Stimulated activated CD4-positive, alpha-beta T cell treated with anti-CD3 and anti-CD28 coated beads, Interleukin-1b, Interleukin-23, amount 100 ng/mL, for 24 hours (primary cell): Measurements from ENCODE around the gene SPON1.

Experiments used
- DNase-seq, 4 experiments: peaks; one replicate each; pipeline ENCODE4 v3.0.0-alpha.2; 2020; ENCODE audit warnings: low read depth in 4 of 4, low spot score in 1 of 4

Gene SPON1

DNA sequence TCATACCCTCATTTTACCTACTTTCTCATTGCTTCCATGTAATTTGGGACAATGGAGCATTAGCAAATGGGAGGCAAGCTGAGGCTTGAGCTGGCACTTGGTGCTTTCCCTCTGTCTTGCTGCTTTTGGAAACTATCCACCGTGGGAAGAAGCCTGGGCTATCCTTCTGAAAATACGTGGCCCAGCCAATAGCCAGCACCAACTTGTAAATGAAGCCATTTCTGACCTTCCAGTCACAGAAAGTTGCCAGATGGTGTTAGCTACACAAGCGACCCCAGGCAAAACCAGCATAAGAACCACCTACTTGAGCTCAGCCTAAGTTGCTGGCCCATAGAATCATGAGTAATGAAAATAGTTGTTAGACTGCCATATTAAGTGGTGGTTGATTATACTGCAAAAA, 18.5 kb upstream of the SPON1 start:
- no peak for DNase-seq

DNA sequence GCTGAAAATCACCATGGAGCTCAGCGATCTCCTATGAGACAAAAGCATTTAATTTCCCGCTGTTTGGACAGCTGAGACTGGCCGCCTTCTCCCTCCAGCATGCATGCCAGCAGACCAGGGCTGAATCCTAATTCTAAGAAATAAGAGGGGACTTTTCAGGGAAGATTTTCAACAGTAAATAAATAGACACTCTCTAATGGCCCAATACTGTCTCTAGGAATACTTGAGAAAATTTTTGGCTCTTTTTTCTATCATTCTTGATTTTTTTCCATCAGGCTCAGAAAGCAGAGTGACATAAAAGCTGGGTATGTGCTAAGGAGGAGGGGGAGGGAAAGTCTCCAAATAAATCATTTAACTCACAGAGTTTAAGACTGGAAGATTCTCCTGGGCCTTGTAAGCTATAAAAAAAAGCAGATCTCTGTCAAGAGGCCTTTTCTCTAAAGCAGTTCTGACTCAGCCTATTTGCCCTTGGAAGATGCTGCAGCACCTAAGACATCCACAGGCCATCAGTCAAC, 17.6 kb upstream of the SPON1 start:
- no peak for DNase-seq

DNA sequence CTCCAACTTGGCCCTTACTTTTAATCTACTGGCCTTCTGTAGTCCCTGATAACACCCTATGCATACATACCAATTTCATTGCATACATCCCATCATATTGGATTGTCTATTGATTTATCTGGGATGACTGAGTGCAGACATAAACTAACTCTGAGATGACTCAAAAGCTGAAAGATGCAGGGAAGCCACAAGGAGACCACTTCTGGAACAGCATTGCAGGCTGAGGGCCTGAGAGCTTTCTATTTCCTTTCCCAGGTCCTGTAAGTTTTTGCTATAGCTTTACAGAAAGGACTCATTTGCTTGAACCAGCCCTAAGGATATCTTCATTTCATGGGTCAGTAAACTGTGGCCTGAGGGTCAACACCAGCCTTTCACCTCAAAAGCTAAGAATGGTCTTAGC, 15.1 kb upstream of the SPON1 start:
- DNase-seq, result no peak

DNA sequence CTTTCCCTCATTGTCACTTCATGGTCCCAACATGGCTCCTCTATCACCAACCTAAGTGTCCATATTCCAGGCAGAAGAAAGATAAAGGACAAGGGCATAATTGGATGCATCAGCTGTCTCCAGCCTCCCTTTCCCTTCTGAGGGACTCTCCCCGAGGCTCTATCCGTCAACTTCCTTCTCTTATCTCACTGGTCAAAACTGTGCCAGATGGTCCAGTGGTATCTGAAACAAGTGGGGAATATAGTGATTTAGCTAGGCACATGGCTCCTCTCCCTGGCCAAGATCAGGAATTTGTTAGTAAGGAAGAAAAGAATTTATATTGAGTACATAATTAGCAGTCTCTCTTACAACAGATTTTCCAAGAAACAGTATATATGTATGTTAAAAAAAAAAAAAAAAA, 12.6 kb upstream of the SPON1 start:
- DNase-seq, result no peak

DNA sequence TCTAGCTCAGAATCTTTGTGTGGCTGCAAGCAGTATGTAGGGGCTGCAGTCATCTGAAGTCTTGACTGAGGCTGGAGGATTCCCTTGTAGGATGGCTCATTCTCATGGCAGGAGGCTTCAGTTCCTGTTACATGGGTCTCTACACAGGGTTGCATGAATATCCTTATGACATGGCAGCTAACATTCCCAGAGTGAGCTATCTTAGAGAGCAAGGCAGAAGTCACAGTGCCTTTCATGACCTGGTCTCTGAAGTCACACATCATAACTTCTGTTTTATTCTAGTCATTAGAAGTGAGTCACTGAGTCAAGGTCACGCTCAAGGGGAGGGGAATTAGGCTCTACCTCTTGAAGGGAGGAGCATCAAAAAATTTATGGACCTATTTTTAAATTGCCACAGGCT, 10.3 kb upstream of the SPON1 start:
- no peak for DNase-seq

DNA sequence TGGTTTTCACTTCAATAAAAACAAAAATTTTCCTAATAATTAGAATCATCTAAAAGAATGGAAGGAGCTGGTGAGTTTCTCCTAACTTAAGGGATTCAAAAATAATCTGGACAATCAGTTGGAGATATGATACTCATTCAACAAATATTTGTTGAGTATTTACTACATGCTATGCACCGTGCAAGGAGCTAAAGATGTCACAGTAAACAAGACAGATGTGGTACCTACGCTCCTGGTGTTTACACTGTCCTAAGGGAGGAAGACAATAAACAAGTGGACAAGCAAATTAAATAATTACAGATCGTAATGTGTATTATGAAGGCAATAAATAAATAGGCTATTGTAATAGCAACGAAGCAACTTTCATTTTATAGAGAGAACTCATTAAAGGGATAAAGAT, 9.9 kb upstream of the SPON1 start:
- no peak for DNase-seq

DNA sequence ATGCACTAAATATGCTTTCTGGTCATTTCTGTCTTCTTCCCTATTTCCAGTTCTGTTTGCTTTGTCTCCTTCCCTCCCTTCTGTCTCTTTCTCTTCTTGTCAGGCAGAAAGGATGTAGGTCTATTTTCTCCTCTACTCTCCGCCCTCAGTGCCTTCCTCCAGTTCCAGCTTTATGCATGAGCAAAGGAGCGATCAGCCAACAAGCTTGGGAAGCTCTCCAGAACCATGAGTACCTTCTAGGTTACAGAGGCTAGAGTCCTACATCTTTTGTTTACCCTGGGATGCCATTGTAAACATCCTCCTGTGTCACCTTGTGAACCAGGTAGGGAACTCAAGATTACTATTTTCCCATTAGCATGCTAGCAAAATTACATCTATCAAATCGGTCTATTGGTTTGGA, 7.9 kb upstream of the SPON1 start:
- no peak for DNase-seq

DNA sequence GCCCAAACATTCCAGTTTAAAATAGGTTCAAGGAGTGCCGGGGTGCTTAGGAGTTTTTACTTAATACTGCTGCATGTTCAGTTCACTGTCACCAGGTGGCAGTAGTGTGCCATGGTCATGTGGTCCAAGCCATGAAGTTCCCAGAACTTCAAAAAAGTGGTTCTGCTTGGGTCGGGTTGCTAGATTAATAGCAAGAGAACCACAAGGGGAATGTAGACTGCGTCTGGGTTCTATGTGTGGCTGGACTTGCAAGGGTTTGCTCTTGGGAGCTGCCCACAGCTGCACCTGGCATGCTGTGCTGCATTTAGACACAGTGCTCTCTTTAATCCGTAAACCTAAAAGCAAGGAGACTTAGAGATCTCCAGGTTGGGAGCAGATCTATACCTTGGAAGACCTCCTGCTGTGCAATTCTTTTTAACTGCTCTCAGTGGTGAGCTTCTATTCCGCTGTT, 6.5 kb upstream of the SPON1 start:
- DNase-seq, result peak in 1 of 4 experiments; percentile 53

DNA sequence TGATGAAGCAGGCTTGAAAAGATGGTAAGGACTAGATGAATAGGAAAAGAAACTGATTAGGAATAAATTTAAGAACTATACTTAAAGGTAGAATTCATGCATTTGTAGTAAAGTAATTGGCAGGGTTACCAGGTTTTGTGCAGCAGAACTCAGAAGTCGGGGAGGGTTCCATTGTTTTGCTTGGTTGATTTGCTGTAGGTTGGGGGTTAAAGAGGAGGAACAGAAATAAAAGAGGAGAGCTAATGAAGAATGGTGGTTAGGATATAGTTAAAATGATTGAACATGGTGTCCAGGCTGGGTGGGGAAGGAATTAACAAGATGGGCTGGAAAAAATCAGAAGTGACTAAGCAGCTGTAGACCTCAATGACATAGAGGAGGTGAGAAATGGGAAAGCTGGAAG, 5.5 kb upstream of the SPON1 start:
- no peak for DNase-seq

DNA sequence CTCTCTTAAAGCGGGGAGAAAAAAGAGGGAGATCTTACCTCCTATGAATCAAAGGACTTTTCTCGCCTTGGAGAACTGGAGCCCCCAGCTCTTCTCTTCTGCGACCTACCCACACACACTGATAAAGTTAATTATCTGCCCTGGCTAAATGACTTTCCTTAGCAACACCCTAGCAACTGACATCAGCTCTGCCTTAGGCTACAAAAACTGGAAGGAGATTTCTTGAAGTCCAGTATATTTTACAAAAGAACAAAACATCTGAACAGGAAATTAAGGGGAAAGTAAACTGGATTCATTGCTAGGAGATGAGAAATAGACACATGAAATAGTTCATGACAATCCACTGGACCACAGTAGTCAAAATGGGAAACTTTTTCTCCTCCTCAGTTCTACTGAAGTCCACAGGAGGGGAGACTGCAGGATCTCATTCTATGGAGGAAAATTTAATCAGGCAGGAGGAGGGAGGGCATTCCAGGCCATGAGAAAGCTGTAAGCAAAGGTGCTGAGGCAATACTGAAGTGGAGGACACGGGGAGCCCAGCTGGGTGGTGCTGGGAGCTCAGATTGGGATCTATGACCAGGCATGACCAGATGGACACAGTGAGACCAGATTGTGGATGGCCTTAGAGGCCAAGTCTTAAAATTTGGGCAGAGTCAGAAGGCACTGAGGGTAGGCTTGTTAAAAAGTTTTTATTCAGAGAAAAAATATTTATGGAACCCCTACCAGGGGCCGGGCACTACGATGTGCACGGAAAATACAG, 3.7 kb upstream of the SPON1 start:
- no peak for DNase-seq

DNA sequence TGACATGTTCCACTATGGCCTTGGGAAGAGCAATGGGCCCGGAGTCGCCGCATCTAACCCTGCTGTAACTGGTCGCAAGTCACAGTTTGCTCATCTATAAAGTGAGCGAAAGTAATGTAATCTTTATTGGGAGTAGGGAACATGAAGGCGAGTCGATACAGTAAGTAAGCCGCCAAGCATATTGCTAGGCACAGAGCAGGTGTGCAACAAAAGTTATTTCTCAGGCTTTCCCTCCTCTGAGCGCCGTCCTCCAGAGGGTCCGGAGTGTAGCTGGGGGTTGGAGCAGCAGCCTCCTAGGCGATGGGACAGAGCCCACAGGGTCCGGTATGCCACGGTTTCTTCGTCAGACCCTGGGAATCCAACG, 343 bp upstream of the SPON1 start:
- no peak for DNase-seq

DNA sequence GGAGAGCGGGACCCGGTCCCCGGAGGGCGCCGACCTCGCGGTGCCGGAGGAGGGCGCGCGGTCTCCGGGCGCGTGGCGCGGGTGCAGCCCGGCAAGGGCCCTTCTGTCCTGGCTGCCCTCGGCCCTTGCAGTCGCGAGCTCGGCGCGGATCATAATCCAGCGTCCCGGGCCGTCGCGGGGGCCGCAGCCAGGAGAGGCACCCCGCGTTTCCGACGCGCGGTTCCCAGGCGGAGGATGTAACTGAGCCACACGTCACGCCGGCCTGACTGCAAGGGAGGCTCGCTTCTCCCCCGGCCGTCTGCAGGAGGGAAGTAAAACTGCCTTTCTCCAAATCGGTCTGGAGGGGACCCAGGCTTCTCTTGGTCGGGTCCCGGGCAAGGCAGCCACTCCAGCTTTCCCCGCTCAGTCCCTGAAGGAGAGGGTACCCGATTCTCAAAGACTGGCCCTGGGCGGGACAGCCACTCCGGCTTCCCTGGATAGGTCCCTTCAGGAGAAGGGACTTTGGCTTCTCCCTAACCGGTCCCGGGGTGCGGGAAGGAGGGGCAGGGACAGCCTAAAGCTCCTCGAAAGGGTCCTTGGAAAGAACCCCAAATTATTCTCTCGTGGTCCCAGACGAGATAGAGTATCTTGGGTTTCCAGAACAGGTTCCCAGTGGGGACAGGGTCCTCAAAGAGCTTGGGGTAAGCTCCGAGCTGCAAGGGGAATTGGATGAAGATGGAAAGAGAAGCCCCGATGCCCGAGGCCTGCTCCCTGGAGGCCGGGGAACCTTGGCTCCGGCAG, 836 bp downstream of the SPON1 start:
- no peak for DNase-seq

DNA sequence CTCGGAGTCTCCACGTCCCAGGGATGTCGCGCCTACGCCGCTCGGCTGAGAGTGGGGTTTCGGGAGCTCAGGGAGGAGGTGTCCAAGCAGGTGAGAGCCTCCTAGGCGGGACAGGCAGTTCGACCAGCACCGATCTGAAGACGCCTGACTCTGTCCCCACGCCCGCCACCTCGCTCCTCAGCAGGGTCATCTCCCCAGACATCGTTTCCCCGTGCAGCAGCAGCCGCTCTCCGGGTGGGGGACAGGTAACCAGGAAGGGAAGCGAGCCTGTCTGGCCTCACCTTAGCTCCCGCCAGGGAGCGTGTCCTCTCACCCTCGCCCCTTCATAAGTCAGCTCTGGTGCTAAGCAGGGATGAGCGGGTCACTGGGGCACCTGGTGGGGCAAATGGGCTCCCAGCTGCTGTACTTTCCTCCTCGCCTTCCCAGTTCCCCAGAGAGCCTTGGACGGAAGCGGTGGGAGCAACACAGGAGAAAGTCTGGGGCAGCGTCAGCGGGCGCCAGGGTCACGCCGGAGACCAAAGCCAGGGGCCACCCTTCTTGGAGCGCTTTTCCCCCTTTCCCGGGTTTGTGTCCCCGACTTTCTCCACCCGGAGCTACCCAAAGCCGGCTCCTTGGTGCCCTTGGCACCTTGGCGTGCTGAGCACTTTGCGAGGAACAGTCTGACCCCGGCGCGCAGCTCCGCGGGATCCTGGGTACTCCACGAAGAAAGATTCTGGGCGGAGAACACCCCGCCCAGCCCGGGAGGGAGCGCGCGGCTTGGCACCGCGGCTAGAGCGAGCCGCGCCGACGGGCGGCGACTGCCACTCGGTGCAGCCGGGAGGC, 1.6 kb downstream of the SPON1 start:
- DNase-seq, result no peak

DNA sequence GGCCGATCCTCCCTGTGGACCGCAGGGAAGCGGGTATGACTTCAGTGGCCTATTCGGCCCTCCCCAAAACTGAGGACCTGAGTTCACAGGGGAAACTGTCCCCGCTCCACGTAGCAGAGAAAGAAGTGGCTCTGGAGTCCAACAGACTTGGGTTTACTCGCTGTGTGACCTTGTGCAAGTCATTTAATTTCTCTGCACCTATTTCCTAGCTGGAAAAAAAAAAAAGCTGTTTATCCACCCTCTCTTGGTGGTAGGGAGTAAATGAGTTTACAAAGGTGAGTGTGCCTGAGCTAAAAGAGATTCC, 2.2 kb downstream of the SPON1 start:
- no peak for DNase-seq

DNA sequence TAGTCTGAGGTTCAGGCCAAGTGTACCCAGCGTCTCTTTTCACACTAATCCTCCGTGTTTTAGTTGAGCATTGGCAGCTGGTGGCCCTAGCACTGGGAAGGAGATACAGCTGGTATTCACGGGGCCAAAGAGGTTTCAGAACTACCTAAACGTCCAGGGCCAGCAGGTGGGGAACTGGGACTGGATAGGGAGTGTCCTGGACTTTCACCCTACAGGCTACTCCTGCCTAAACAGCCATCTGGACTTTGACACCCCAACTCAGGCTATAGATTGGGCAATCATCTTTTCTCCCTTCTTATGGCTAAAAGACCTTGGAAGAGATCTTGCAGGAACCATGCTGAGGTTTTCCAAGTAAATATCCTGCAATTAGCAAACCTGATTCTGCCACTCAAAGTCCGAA, 2.8 kb downstream of the SPON1 start:
- DNase-seq, result no peak

DNA sequence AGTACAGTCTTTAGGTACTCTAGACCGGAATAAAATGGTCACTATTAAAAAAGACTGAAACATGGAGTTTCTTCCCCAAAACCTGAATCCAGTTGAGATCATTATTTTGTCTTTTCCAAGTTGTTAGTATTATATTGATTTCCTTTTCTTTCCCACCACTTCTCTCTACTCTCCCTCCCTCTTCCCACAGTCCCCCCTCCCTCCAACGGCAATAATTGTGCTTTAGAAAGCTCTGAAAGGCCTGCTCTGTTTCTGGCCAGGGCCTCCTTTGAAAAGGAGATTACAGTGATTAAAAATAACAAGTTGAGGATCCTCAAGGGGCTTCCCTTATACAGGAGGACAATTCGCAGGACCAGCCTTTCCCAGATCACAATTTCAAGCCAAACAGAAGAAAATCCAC, 3.5 kb downstream of the SPON1 start:
- DNase-seq, result no peak

DNA sequence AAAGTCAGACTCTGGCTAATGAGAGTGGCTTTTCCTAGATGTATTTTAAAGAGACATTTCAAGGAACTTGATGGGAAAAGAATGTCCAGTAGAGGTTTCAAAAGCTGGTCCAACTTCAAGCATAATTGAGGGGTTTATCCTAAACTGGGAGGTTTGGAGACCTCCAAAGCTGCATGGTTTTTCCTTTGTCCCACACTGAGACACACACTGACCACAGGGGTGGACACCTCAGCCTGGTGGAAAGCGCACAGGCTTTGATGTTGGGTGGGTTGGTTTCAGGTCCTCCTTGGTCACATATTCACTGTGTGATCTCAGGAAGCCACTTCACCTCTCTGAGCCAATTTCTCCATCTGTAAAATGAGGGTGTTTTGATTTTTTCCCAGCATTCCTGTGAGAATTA, 4.0 kb downstream of the SPON1 start:
- DNase-seq, result no peak

DNA sequence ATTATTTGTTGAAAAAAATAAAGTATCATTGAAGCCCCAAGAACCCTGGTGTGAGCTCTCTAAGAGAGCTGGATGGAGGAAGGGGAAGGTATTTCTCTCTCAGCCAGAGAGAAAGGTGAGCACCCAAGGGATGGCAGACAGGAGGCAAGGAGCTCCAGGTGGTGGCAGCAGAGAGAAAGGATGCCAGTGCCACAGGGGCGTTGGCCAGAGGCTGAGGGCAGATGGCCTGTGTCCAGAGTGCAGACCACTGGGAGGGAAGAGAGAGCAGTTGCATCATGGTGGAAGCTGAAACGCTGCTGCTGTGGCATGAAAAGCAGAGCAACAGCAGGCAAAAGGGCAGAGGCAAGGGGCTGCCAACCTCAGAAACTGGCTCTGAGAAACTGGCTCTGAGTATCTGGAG, 8.5 kb downstream of the SPON1 start:
- no peak for DNase-seq

DNA sequence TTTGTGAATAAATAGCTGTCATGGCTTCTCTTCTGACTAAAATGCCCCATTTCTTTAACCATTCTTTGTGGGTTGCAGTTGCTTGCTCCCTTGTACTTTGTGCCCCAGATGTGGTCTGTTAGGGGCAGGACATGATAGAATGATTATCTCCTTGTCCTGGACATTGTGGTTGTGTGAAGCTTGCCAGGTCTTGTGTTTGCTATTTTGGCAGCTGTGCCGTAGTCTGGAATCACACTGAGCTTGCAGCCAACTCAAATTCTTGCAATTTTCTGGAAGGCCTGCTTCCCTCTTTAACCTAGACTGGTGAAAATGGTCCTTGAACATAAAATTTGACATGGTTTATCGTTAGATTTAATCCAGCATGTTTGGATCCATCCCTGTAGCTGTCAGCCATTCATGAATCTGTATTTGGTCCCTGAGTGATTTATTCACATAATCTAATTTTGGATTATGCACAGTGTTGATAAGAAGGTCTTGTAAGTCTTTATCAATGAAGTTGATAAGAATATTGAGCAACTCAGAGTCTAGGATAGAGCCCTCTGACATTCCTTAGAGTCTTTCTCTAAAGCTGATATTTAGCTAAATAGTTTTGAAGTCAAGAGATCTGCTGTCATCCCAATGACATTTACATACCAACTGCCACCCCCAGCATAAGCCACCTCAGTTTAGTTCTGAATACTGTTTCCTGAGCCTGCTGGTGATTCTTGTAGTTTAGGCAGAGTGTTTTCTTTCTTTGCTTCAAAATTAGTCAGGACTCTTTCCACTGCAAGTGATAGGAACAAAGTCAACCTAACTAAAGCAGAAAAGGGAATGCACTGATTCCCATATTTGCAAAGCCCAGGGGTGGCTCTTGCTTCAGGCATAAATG, 9.8 kb downstream of the SPON1 start:
- DNase-seq, result no peak

DNA sequence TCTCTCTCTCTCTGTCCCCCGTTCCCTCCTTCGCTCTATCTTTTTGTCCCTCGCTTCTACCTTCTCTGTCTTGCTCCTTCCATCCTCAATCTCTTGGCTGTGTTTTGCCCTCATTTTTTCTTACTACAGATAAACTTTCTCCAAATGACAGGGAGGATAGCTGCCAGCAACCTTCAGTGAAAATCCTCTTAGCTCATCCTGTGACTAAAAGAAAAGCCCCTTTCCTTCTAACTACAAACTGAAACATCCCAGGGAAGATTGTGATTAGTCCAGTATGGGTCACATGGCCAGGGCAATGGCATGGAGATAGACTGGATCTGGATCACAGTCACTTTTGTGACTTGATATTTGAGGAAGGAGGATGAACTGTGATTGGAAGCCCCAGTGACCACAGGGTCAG, 10.4 kb downstream of the SPON1 start:
- DNase-seq, result no peak

DNA sequence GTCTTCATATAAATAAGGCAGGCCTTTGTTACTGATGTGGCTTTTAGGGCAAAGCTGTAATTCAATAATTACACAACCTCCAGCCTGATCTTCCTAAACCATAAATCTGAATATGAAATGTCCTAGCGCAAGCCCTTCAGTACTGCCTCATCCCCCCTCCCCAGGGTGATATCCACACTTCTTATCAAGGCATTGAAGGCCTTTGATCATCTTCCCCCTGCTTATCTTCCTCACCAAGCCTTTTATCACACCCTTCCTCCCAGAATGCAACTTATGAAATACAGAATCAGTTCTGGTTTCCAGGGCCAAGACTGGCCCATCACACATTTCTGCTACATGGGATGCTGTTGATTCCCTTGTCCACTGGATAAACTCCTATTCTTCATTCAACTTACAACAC, 12.1 kb downstream of the SPON1 start:
- DNase-seq, result no peak
